GM21786 (cell line): Measurements from ENCODE around the gene KRTAP3-3.

Source experiments
- ATAC-seq: cut with Tn5 transposase; IDR thresholded peaks from one replicate; pipeline ENCODE4 v1.9.1; 2021; ENCODE audit not compliant: unreplicated experiment

KRTAP3-3 gene

GRCh38 chr17:40961591-40961990, 32.4 kb downstream of the KRTAP3-3 start:
- no peak for ATAC-seq

- no peak for ATAC-seq
Observed at GRCh38 chr17:40960144-40960543, 33.8 kb downstream of the KRTAP3-3 start.

GRCh38 chr17:40958086-40958953, 35.6 kb downstream of the KRTAP3-3 start:
- no peak for ATAC-seq

- no peak for ATAC-seq
Observed at GRCh38 chr17:40956401-40957254, 37.3 kb downstream of the KRTAP3-3 start.

- no peak for ATAC-seq
Observed at GRCh38 chr17:40953881-40954280, 40.1 kb downstream of the KRTAP3-3 start.

GRCh38 chr17:40952661-40953060, 41.3 kb downstream of the KRTAP3-3 start:
- ATAC-seq: no peak

- no peak for ATAC-seq
Observed at GRCh38 chr17:40952154-40952553, 41.8 kb downstream of the KRTAP3-3 start.

GRCh38 chr17:40951011-40951622, 42.8 kb downstream of the KRTAP3-3 start:
- ATAC-seq: no peak

GRCh38 chr17:40950176-40950575, 43.8 kb downstream of the KRTAP3-3 start:
- no peak for ATAC-seq

- no peak for ATAC-seq
Observed at GRCh38 chr17:40949418-40949817, 44.5 kb downstream of the KRTAP3-3 start.

GRCh38 chr17:40947929-40948328, 46.0 kb downstream of the KRTAP3-3 start:
- no peak for ATAC-seq

- ATAC-seq: no peak
Observed at GRCh38 chr17:40945414-40945813, 48.5 kb downstream of the KRTAP3-3 start.

GRCh38 chr17:40944531-40944930, 49.4 kb downstream of the KRTAP3-3 start:
- ATAC-seq: no peak
